MM.1S (cell line): ENCODE results near the gene CDC42.

Experiments used
- DNase-seq: peaks from one replicate; pipeline ENCODE4 v3.0.0-alpha.2; 2015
- H2AFZ ChIP-seq: fragments of 300-600 bp; sonication (generic); 2 replicates; pipeline ENCODE4 v1.6.0; 2016; ENCODE audit warnings: antibody characterized with exemption, low read length
- H3F3A ChIP-seq: fragments of 300-600 bp; sonication (generic); 2 replicates; pipeline ENCODE4 v1.6.1; 2016; ENCODE audit warnings: mild to moderate bottlenecking, antibody characterized with exemption, low read length, moderate library complexity, mixed read lengths; ENCODE audit not compliant: insufficient read depth
- H3K27ac ChIP-seq: fragments of 300-600 bp; sonication (generic); 2 replicates; pipeline ENCODE4 v1.5.1; 2016; ENCODE audit warnings: mild to moderate bottlenecking, low read length
- H3K27me3 ChIP-seq: fragments of 300-600 bp; sonication (generic); replicated peaks from 2 replicates; pipeline ENCODE4 v1.6.0; 2016; ENCODE audit warnings: low read length; ENCODE audit not compliant: insufficient read depth
- H3K36me3 ChIP-seq: fragments of 300-600 bp; sonication (generic); replicated peaks from 2 replicates; pipeline ENCODE4 v1.6.1; 2016; ENCODE audit warnings: mild to moderate bottlenecking, low read length, mixed read lengths; ENCODE audit not compliant: insufficient read depth
- H3K4me1 ChIP-seq: fragments of 300-600 bp; sonication (generic); 2 replicates; pipeline ENCODE4 v1.6.1; 2016; ENCODE audit warnings: low read length, mixed read lengths
- H3K4me2 ChIP-seq: fragments of 300-600 bp; sonication (generic); 2 replicates; pipeline ENCODE4 v1.6.0; 2016; ENCODE audit warnings: low read depth, low read length
- H3K4me3 ChIP-seq: fragments of 300-600 bp; sonication (generic); 2 replicates; pipeline ENCODE4 v1.5.1; 2016; ENCODE audit warnings: low read length, mixed read lengths
- H3K79me2 ChIP-seq: fragments of 300-600 bp; sonication (generic); 2 replicates; pipeline ENCODE4 v1.6.1; 2016; ENCODE audit warnings: mixed run types, low read length, mixed read lengths
- H3K9ac ChIP-seq: fragments of 300-600 bp; sonication (generic); 2 replicates; pipeline ENCODE4 v1.6.1; 2016; ENCODE audit warnings: low read length, mixed read lengths
- H3K9me2 ChIP-seq: fragments of 300-600 bp; sonication (generic); replicated peaks from 2 replicates; pipeline ENCODE4 v1.6.1; 2016; ENCODE audit warnings: mild to moderate bottlenecking, low read length, mixed read lengths; ENCODE audit not compliant: insufficient read depth
- H3K9me3 ChIP-seq: fragments of 300-600 bp; sonication (generic); replicated peaks from 2 replicates; pipeline ENCODE4 v1.6.1; 2016; ENCODE audit warnings: mild to moderate bottlenecking, low read length, mixed read lengths; ENCODE audit not compliant: insufficient read depth
- H4K20me1 ChIP-seq: fragments of 300-600 bp; sonication (generic); 2 replicates; pipeline ENCODE4 v1.6.1; 2016; ENCODE audit warnings: mild to moderate bottlenecking, low read length, moderate library complexity, mixed read lengths; ENCODE audit not compliant: insufficient read depth
- EZH2 ChIP-seq: fragments of 300-600 bp; sonication (generic); optimal IDR thresholded peaks from 2 replicates; pipeline ENCODE3; 2017; ENCODE audit warnings: low read depth, mild to moderate bottlenecking, antibody characterized with exemption, low read length, mixed read lengths
- EZH2phosphoT487 ChIP-seq: fragments of 300-600 bp; sonication (generic); IDR thresholded peaks from 2 replicates; pipeline ENCODE4 v1.6.1; 2018; ENCODE audit warnings: antibody characterized with exemption, low read length
- TF ChIP-seq, protein P1 (sequence below): fragments of 300-600 bp; sonication (generic); IDR thresholded peaks from 2 replicates; pipeline ENCODE4 v1.5.1; 2016; ENCODE audit warnings: antibody characterized with exemption, low read length, mixed read lengths

CDC42 gene

DNA sequence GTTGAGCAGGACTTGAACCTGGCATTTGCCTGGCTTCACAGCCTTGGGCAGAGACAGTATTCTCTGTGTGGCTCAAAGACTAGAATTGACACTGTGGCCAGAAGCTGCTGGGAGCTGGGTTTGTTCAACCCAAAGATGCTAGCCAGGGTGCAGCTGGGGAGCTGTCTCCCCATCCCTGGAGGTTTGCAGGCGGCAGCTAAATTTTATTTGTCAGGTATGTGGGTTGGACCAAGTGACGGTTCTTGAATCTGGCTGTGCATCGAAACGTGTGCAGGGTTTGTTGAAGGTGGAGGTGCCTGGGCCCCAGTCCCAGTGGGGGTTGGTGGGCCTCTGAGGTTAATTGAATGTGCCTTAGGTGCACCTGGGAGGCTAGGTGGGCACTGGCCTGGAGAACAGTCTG, 78.6 kb downstream of the CDC42 start:
- no peaks in the 10 kb centered on the region for H3K36me3 ChIP-seq
- TF ChIP-seq EZH2phosphoT487 (no peak), EZH2 (no peak)
- TF ChIP-seq, protein P1, sequence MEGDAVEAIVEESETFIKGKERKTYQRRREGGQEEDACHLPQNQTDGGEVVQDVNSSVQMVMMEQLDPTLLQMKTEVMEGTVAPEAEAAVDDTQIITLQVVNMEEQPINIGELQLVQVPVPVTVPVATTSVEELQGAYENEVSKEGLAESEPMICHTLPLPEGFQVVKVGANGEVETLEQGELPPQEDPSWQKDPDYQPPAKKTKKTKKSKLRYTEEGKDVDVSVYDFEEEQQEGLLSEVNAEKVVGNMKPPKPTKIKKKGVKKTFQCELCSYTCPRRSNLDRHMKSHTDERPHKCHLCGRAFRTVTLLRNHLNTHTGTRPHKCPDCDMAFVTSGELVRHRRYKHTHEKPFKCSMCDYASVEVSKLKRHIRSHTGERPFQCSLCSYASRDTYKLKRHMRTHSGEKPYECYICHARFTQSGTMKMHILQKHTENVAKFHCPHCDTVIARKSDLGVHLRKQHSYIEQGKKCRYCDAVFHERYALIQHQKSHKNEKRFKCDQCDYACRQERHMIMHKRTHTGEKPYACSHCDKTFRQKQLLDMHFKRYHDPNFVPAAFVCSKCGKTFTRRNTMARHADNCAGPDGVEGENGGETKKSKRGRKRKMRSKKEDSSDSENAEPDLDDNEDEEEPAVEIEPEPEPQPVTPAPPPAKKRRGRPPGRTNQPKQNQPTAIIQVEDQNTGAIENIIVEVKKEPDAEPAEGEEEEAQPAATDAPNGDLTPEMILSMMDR: no peak
- peaks cover 15% of the 10 kb centered on the region for H3K27me3 ChIP-seq
- H3K9ac ChIP-seq: no peak overlapping the region
- no peaks in the 10 kb centered on the region for H3F3A ChIP-seq
- H2AFZ ChIP-seq: no peak overlapping the region
- no peak overlapping the region for H3K27ac ChIP-seq
- no peaks in the 10 kb centered on the region for H3K79me2 ChIP-seq
- no peaks in the 10 kb centered on the region for H3K9me2 ChIP-seq
- H3K9me3 ChIP-seq: no peaks in the 10 kb centered on the region
- no peaks in the 10 kb centered on the region for H4K20me1 ChIP-seq
- H3K4me2 ChIP-seq: no peak overlapping the region
- no peak for DNase-seq
- H3K4me1 ChIP-seq: no peaks in the 10 kb centered on the region
- no peak overlapping the region for H3K4me3 ChIP-seq

DNA sequence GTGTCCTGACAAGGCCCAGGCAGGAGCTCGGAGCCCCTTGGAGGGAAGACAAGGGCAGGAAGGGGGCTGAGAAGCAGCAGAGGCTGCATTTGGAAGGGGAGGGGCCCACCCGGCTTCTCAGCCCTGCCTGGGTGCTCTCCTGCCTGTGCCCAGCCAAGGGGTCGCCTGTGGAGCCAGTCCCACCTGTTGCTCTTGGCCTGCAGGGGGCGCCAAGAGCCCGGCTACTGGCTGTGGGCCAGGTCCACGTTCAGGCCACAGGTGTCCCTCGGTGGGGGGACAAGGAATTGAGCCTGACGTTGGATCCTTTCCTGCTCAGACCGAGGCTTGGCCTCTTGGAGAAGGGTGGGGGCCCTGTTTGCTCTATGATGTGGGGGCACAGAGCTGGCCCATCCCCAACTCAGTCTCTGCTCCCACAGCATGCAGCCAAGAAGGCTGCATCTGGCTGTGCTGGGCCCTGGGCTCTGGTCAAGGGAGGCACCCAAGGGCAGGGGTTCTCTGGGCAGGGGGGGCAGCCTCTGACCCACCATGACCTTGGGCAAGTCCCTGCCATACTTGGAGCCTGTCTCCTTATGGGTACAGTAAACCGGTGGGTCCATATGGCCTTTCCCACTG, 79.5 kb downstream of the CDC42 start:
- peak; percentile 40 for DNase-seq
- H3K4me2 ChIP-seq: no peak overlapping the region
- no peak overlapping the region for H3K9ac ChIP-seq
- H3K27me3 ChIP-seq: peaks cover 15% of the 10 kb centered on the region
- H3F3A ChIP-seq: no peaks in the 10 kb centered on the region
- no peaks in the 10 kb centered on the region for H3K9me3 ChIP-seq
- TF ChIP-seq EZH2 (no peak), EZH2phosphoT487 (no peak)
- TF ChIP-seq, protein P1: peak; percentile 88
- no peak overlapping the region for H3K27ac ChIP-seq
- no peaks in the 10 kb centered on the region for H3K4me1 ChIP-seq
- no peaks in the 10 kb centered on the region for H3K36me3 ChIP-seq
- no peak overlapping the region for H2AFZ ChIP-seq
- H3K9me2 ChIP-seq: no peaks in the 10 kb centered on the region
- H3K79me2 ChIP-seq: no peaks in the 10 kb centered on the region
- H3K4me3 ChIP-seq: no peak overlapping the region
- H4K20me1 ChIP-seq: no peaks in the 10 kb centered on the region

- Histone ChIP-seq H3K79me2 (no peaks in the 10 kb centered on the region), H3F3A (no peaks in the 10 kb centered on the region), H3K4me1 (no peaks in the 10 kb centered on the region), H3K9ac (no peak overlapping the region), H3K27me3 (peaks cover 15% of the 10 kb centered on the region), H2AFZ (no peak overlapping the region), H3K27ac (no peak overlapping the region), H3K4me2 (no peak overlapping the region), H3K4me3 (no peak overlapping the region), H3K36me3 (no peaks in the 10 kb centered on the region), H3K9me3 (no peaks in the 10 kb centered on the region), H3K9me2 (no peaks in the 10 kb centered on the region), H4K20me1 (no peaks in the 10 kb centered on the region)
- no peak for DNase-seq
- TF ChIP-seq EZH2 (no peak), EZH2phosphoT487 (no peak)
- TF ChIP-seq, protein P1: no peak
These were observed 80.2 kb downstream of the CDC42 start for GRCh38 chr1:22132517-22133235.
